Measurements from ENCODE around the gene USP25. TPM values are rescaled to one million over a fixed set of nuclear protein-coding genes. Genes with fewer than 3 reads are reported as not detected.

Gene USP25
- total RNA-seq, 1 donor from 2014 or later, result 45.2 TPM

DNA sequence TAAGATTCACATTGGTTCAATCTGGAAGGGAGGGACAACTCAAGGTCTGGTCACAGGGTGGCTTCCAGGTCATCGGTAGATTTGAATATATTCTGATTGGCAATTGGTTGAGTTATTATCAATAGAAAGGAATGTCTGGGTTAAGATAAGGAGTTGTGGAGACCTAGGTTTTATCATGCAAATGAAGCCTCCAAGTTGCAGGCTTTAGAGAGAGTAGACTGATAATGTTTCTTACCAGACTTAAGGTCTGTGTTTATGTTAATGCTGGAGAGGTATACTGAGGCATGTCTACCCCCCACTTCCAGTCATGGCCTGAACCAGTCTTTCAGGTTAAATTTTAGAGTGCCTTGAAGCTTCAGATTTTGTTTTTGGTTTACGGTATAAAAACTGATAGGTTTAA lies 29.7 kb downstream of the USP25 start:
- peaks cover 7% of the 10 kb centered on the region for H3K9me3 Mint-ChIP-seq (ENCODE audit: unreplicated experiment)
- H3K4me3 Mint-ChIP-seq (ENCODE audit: unreplicated experiment), result no peak overlapping the region

DNA sequence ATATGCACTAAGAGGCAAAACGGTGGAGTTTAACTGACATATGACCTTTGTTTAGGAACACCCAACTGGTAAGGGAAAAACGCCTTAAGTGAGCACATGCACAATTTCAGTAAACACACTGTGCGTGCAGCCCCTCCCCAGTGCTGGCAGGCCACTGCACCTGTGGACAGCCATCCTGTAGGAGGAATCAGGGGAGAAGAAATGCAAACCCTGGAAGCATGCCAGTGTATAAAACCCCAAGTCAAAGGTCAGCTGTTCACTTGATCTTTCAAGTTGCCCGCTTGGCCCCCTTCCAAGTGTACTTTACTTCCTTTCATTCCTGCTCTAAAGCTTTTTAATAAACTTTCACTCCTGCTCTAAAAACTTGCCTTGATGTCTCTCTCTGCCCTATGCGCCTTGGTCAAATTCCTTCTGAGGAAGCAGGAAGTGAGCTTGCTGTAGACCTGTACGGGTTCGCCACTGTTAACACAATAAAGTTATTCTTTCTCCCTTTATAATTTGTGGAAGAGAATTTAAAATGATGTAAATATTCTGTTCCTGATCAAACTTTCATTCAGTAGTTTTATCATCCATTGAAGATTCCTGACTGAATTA lies 31.8 kb downstream of the USP25 start:
- no peaks in the 10 kb centered on the region for H3K27me3 Mint-ChIP-seq (ENCODE audit: unreplicated experiment)
- DNase-seq (ENCODE audit: extremely low spot score, unreplicated experiment), result no peak
- peaks cover 3% of the 10 kb centered on the region for H3K9me3 Mint-ChIP-seq (ENCODE audit: unreplicated experiment)
- H3K4me1 Mint-ChIP-seq (ENCODE audit: unreplicated experiment), result peaks cover 21% of the 10 kb centered on the region
- H3K36me3 Mint-ChIP-seq (ENCODE audit: unreplicated experiment), result peaks cover 5% of the 10 kb centered on the region
- TF ChIP-seq, protein P1, sequence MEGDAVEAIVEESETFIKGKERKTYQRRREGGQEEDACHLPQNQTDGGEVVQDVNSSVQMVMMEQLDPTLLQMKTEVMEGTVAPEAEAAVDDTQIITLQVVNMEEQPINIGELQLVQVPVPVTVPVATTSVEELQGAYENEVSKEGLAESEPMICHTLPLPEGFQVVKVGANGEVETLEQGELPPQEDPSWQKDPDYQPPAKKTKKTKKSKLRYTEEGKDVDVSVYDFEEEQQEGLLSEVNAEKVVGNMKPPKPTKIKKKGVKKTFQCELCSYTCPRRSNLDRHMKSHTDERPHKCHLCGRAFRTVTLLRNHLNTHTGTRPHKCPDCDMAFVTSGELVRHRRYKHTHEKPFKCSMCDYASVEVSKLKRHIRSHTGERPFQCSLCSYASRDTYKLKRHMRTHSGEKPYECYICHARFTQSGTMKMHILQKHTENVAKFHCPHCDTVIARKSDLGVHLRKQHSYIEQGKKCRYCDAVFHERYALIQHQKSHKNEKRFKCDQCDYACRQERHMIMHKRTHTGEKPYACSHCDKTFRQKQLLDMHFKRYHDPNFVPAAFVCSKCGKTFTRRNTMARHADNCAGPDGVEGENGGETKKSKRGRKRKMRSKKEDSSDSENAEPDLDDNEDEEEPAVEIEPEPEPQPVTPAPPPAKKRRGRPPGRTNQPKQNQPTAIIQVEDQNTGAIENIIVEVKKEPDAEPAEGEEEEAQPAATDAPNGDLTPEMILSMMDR (IDR thresholded peaks at IDR 0.05), result no peak
- no peak overlapping the region for H3K4me3 Mint-ChIP-seq (ENCODE audit: unreplicated experiment)
- H3K27ac Mint-ChIP-seq (ENCODE audit: unreplicated experiment), result no peak overlapping the region

More for the DNA sequence above, 29.7 kb downstream of the USP25 start:
- Mint-ChIP-seq H3K27me3 (ENCODE audit: unreplicated experiment) (no peaks in the 10 kb centered on the region), H3K4me1 (ENCODE audit: unreplicated experiment) (peaks cover 24% of the 10 kb centered on the region), H3K27ac (ENCODE audit: unreplicated experiment) (no peak overlapping the region), H3K36me3 (ENCODE audit: unreplicated experiment) (peaks cover 7% of the 10 kb centered on the region)
- TF ChIP-seq, protein P1 (IDR thresholded peaks at IDR 0.05), result no peak
- DNase-seq (ENCODE audit: extremely low spot score, unreplicated experiment), result no peak

DNA sequence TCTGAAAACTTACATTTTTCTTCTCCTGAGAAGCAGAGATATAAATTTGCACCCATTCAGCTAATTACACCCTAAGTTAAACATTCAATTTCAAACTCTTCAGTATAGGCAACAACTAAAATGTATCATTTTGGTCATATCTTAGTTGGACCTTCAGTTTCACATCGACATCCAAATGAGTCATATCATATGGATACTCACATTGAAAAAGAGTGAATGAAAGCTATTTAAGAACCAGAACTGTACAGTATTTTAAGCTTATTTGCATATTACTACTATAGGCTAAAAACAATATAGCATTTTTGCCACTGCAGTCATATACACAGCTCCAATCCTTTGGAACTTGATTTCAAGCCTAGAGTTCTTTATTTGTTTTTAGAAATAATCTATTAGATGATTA lies 33.6 kb downstream of the USP25 start:
- Mint-ChIP-seq H3K27me3 (ENCODE audit: unreplicated experiment) (no peaks in the 10 kb centered on the region), H3K9me3 (ENCODE audit: unreplicated experiment) (no peaks in the 10 kb centered on the region), H3K4me3 (ENCODE audit: unreplicated experiment) (no peak overlapping the region), H3K4me1 (ENCODE audit: unreplicated experiment) (peaks cover 37% of the 10 kb centered on the region), H3K27ac (ENCODE audit: unreplicated experiment) (no peak overlapping the region), H3K36me3 (ENCODE audit: unreplicated experiment) (peaks cover 8% of the 10 kb centered on the region)
- DNase-seq (ENCODE audit: extremely low spot score, unreplicated experiment), result no peak
- TF ChIP-seq, protein P1 (IDR thresholded peaks at IDR 0.05), result no peak

DNA sequence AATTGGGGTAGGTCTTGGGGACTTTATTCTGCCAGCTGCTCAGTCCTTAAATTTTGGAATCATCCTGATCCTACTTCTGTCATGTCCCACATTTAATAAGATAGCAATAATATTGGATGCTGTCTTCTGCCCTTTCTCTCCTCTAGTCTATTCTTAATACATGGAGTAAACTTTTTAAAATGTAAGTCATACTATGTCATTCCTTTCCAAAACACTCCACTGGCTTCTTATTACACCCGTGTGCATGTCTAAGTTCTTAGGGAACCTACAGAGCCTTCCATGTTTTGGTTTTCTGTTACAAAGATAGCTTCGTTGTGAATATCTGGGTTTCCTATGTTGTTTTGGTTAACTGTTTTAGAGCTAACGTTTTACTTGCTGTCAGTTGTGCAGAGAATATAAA lies 35.1 kb downstream of the USP25 start:
- H3K4me3 Mint-ChIP-seq (ENCODE audit: unreplicated experiment), result no peak overlapping the region
- peaks cover 8% of the 10 kb centered on the region for H3K36me3 Mint-ChIP-seq (ENCODE audit: unreplicated experiment)
- TF ChIP-seq, protein P1 (IDR thresholded peaks at IDR 0.05), result no peak
- no peaks in the 10 kb centered on the region for H3K9me3 Mint-ChIP-seq (ENCODE audit: unreplicated experiment)
- peaks cover 42% of the 10 kb centered on the region for H3K4me1 Mint-ChIP-seq (ENCODE audit: unreplicated experiment)
- no peaks in the 10 kb centered on the region for H3K27me3 Mint-ChIP-seq (ENCODE audit: unreplicated experiment)
- no peak overlapping the region for H3K27ac Mint-ChIP-seq (ENCODE audit: unreplicated experiment)
- DNase-seq (ENCODE audit: extremely low spot score, unreplicated experiment), result no peak

DNA sequence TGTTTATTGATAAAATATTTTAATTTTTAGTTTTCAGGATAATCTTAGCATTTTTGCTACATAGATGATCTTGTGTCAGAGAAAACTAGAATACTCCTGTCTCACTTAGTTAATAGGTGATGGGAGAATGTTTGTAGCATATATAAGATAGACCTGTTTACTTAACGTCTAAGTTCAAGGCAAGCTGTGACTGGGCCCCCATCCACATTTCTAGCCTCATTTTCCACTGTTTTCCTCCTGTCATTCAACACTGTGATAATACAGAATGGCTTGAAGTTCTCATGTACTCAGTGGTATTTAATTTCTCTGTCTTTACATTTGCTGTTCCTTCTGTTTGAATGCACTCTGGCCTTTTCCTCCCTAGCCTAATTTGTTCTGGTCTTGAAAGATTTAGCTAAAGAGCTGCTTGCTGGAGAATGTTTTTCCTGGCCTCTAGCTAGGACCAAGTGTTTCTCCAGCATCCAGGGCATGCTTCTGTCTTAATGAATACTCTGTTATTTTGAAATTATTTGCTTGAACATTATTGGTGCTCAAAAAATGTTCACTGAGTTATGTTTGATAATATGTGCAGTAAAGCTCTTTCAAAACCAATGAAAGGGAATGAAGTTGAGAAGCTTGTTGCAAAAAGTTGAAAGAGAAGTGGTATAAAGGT lies 37.3 kb downstream of the USP25 start:
- H3K27ac Mint-ChIP-seq (ENCODE audit: unreplicated experiment), result peak overlapping the region; percentile 70
- H3K4me1 Mint-ChIP-seq (ENCODE audit: unreplicated experiment), result peaks cover 44% of the 10 kb centered on the region
- H3K36me3 Mint-ChIP-seq (ENCODE audit: unreplicated experiment), result peaks cover 11% of the 10 kb centered on the region
- H3K27me3 Mint-ChIP-seq (ENCODE audit: unreplicated experiment), result no peaks in the 10 kb centered on the region
- no peak for DNase-seq (ENCODE audit: extremely low spot score, unreplicated experiment)
- no peaks in the 10 kb centered on the region for H3K9me3 Mint-ChIP-seq (ENCODE audit: unreplicated experiment)
- peak overlapping the region; percentile 49 for H3K4me3 Mint-ChIP-seq (ENCODE audit: unreplicated experiment)
- TF ChIP-seq, protein P1 (IDR thresholded peaks at IDR 0.05), result no peak
